GM18858 (cell line): ENCODE results near the gene REXO5.
"Not testable (repeated sequence)": the region's sequence is repeated elsewhere in the genome, so short reads cannot be mapped to it uniquely, and the experiment has no call there.

ENCODE experiments used
- ATAC-seq: cut with Tn5 transposase; IDR thresholded peaks from one replicate; pipeline ENCODE4 v1.9.1; 2021; ENCODE audit not compliant: unreplicated experiment

The REXO5 gene

GRCh38 chr16:20798364-20798763 is 8.0 kb upstream of the REXO5 start:
- ATAC-seq = no peak

DNA sequence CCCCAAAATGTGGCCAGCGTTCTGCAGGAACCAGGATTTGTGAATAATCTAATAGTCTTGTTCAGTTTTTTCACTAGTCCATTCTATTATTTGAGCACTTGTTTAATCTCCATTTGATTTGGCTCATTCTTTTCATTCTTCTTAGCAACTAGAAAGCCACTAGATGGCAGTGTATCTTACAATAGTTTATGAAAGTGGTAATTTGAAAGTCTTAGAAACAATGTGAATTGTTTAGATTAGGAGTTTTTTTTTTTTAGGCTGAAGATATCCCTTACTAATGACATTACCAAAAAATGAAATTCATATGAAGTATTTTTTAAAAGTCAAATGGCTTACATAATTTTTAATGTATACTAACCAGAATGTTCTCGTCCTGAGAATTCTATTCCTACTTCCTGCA is 6.7 kb upstream of the REXO5 start:
- no peak for ATAC-seq

DNA sequence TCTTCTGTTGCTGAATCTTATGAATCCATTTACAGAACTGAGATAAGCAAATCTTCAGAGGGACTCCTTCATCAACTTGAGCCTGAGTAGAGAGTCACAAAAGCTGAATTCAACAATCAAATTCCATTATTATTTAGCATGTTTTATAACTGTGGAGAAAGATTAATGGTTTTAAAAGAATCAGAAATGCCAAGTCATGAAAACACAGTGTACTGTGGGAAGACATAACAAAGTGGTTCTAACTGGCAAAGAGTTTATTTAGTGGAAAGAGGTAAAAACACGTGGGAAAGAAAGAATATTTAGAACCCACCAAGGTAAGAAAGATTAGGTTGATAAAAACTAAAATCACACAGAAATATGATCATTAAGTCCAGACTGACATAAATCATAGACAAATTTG is 5.0 kb upstream of the REXO5 start:
- ATAC-seq = no peak

- ATAC-seq = no peak
Measured at GRCh38 chr16:20803192-20803560, 3.2 kb upstream of the REXO5 start.

GRCh38 chr16:20803561-20804214 is 2.6 kb upstream of the REXO5 start:
- ATAC-seq = no peak

DNA sequence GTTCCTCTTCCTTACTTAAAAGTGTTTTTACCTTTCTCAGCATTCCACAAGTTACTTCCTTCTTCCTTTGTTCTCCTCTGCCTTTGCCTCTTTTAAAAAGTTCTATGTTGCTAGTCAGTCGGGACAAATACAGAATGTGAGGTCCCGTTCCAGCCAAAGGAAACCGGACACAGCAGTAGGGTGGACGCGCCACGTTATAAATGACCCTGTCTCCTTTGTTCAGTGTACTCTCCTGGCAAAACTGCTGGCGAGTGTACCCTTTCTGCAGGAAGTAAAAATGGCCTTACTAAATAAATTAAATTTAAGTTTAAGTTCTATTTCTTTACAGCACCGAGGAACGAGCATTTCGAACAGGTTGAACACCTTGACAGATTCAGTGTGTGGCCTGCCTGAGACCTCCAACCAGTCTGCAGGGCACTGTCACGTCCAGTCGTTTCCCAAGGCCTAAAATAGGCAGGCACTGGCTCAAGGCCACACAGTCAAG is 601 bp upstream of the REXO5 start:
- ATAC-seq = not testable (repeated sequence)

DNA sequence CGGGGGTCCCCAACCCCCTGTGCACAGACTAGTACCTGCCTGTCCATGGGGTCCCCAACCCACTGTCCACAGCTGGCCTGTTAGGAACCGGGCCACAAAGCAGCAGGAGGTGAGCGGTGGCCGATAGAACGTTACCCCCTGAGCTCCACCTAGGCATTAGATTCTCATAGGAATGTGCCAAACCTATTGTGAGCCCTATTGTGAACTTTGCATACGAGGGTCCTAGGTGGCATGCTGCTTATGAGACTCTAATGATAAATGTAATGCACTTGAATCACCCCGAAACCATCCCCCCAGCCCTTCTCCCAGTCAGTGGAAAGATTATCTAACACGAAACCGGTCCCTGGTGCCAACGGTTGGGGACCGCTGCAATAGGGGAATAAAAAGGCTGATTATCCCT is 1.5 kb downstream of the REXO5 start:
- ATAC-seq = no peak

- ATAC-seq = no peak
Measured at GRCh38 chr16:20811889-20812439, 5.6 kb downstream of the REXO5 start.

DNA sequence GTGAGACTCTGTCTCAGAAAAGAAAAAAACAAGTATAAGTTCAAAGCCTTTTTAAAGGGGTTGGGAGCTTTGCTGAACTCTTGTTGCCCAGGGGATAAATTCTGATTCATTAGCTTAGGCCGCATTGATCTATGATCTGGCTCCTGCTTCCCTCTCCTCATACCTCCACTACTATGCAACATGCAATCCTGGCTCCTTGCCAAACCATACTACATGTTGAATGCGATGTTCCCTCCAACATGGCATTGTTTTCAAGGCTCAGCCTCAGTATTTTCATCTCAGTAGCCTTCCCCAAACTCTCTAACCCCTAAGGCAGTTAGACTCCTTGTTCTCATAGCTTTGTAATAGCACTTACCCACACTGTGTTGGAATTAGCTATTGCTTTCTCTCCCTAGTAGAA is 6.2 kb downstream of the REXO5 start:
- ATAC-seq = no peak

- ATAC-seq = no peak
Measured at GRCh38 chr16:20814784-20815183, 8.5 kb downstream of the REXO5 start.

DNA sequence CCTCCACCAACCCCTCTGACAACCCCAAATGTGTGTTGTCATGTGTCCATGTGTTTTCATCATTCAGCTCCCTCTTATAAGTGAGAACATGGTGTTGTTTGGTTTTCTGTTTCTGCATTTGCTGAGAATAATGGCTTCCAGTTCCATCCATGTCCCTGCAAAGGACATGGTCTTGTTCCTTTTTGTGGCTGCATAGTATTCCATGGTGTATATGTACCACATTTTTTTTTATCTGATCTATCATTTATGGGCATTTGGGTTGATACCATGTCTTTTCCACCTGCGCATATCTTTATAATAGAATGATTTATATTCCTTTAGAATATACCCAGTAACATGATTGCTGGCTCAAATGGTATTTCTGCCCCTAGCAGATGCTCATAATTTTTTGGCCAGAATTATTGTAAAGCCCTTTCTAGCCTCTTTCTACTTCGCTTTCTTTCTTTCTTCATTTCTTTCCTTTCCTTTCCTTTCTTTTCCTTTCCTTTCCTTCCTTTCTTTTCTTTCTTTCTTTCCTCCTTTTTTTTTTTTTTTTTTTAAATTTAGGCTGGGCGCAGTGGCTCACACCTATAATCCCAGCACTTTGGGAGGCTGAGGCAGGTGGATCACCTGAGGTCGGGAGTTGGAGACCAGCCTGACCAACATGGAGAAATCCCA is 12.7 kb downstream of the REXO5 start:
- ATAC-seq = no peak

- no peak for ATAC-seq
Measured at GRCh38 chr16:20821682-20822081, 15.4 kb downstream of the REXO5 start.

- no peak for ATAC-seq
Measured at GRCh38 chr16:20822521-20823325, 16.4 kb downstream of the REXO5 start.

GRCh38 chr16:20826039-20826566 is 19.8 kb downstream of the REXO5 start:
- ATAC-seq = no peak

DNA sequence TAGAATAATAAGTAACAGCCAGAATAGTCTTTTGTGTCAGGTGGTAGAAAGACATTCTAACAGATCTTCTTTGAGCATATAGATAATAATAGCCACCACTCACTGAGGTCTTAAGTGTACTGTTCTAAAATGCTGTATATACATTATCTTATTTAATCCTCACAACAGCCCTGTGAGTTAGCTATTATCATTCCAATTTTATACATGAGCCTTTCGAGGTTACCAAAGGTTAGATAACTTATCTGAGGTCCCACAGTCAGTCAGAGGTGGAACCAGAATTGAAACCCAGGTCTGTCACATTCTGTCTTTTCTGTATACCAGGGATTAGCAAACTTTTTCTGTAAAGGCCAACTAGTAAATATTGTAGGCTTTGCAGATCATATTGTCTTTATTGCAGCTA is 23.2 kb downstream of the REXO5 start:
- no peak for ATAC-seq

GRCh38 chr16:20830372-20830771 is 24.0 kb downstream of the REXO5 start:
- no peak for ATAC-seq

DNA sequence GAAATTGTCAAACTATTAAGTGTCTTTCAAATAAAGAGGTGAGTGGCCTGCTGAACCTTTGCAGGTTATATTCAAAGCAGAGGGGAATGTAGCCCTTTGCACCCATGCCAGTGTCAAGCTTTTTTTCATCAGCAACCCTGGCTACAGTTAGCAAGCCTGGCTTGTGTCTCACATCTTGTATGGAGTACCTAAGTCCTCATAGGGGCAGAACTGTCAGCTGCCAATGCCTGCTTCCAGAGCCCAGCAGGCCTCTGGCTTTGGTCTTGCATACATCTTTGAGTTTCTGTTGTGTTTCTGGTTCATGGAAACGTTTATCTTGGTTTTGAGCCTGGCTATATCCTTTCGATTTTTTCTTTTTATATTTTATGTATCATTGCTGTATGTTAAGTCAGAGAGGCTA is 26.8 kb downstream of the REXO5 start:
- no peak for ATAC-seq

DNA sequence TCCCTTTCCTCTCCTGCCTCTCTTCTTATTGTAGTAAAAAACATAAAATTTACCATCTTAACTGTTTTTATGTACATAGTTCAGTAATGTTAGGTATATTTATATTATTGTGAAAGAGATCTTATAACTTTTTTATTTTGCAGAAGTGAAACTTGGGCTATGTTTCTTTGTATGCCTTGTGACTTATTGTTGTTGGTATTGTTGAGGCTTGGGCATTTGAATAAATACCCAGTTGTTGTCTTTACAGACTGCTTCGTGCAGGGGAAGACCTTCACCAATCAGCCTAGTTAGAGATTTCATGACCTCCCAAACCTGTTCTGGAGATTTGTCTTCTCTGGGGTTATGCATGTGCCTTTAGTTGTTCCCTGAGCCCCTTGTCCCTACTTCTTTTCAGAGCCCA is 31.9 kb downstream of the REXO5 start:
- ATAC-seq = no peak

DNA sequence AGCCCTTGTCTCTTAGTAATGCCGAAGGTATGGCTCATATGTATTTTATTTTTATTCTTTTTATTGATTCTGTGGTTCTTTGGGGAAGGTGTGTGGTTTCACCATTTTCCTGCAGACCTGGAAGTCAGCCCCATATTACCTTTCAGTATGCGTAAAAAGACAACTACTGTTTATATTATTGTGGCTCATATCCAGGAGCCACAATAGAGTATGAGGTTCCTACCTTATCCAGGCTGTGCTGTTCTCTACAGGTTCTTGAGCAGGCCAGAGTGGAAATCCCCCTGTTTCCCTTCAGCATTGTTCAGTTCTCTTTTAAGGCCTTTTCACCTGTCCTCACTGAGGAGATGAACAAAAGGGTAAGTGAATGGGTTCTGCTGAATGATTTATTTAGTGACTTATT is 33.2 kb downstream of the REXO5 start:
- ATAC-seq = no peak

- no peak for ATAC-seq
Measured at GRCh38 chr16:20844054-20844453, 37.7 kb downstream of the REXO5 start.

- no peak for ATAC-seq
Measured at GRCh38 chr16:20844588-20844987, 38.3 kb downstream of the REXO5 start.

DNA sequence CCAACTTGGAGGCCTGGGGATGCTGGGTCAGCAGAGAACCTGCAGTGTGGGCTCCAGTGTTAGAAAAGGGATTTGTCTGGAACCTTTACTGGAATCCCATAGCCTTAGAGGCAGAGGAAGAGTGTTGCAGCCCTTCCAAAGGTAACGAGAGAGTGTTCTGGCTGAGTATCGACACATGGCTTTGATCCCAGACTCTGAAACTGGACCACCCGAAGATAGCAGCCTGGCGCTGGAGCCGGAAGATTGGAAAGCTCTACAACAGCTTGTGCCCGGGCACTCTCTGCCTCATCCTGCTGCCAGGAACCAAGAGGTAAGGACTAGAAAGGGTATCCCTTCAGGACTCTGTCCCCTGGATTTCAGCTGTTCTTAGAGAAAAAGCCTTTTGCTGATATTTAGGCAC is 39.7 kb downstream of the REXO5 start:
- no peak for ATAC-seq
